WTC11 (cell line): ENCODE measurements around the gene ATCAY. TPM values are rescaled to one million over a fixed set of nuclear protein-coding genes. Genes with fewer than 3 reads are reported as not detected.

Experiments used
- ATAC-seq: fragments of 200-7000 bp; cut with Tn5 transposase; 2 replicates; pipeline ENCODE4 v1.10.0; 2021; ENCODE audit warnings: mild to moderate bottlenecking, moderate library complexity
- CTCF ChIA-PET: fragments of 300-600 bp; sonication (Branson Sonifier 250); formaldehyde crosslinking; loops from one replicate; lab custom pipeline; 2021; ENCODE audit warnings: antibody characterized with exemption; lab: Charles Lee
- POLR2A ChIA-PET: fragments of 350-600 bp; sonication (Branson Sonifier 250); formaldehyde crosslinking; loops from one replicate; lab custom pipeline; 2021; ENCODE audit warnings: antibody characterized with exemption; lab: Charles Lee
- DNase-seq: peaks from one replicate; pipeline ENCODE4 v3.0.0; 2021; ENCODE audit warnings: low spot score
- H3K27ac Mint-ChIP-seq: 2 replicates; pipeline ENCODE4 v1.8.0; 2021; ENCODE audit warnings: mixed read lengths
- H3K27me3 Mint-ChIP-seq: 2 replicates; pipeline ENCODE4 v1.8.0; 2021; ENCODE audit warnings: low read depth, mild to moderate bottlenecking, moderate library complexity, mixed read lengths
- H3K36me3 Mint-ChIP-seq: 2 replicates; pipeline ENCODE4 v1.8.0; 2021; ENCODE audit warnings: mixed read lengths
- H3K4me1 Mint-ChIP-seq: 2 replicates; pipeline ENCODE4 v1.8.0; 2022; ENCODE audit warnings: mixed read lengths
- H3K4me3 Mint-ChIP-seq: 2 replicates; pipeline ENCODE4 v1.8.0; 2021; ENCODE audit warnings: mild to moderate bottlenecking, moderate library complexity, mixed read lengths
- H3K9me3 Mint-ChIP-seq: 2 replicates; pipeline ENCODE4 v1.8.0; 2021; ENCODE audit warnings: mixed read lengths
- ATF1 ChIP-seq: sonication (generic); formaldehyde crosslinking; IDR thresholded peaks from 2 replicates; pipeline ENCODE4 v1.8.1; 2023; ENCODE audit warnings: mild to moderate bottlenecking, moderate library complexity, missing genetic modification reagents
- EMX1 ChIP-seq: fragments of 250-450 bp; sonication (Bioruptor Pico); IDR thresholded peaks from 2 replicates; pipeline ENCODE4 v1.8.0; 2021; ENCODE audit warnings: mild to moderate bottlenecking
- IRF2 ChIP-seq: sonication (generic); formaldehyde crosslinking; IDR thresholded peaks from 2 replicates; pipeline ENCODE4 v1.8.0; 2022; ENCODE audit warnings: low read depth, missing genetic modification reagents, borderline replicate concordance
- NFATC4 ChIP-seq: fragments of 250-450 bp; sonication (Bioruptor Pico); IDR thresholded peaks from 2 replicates; pipeline ENCODE4 v1.9.0; 2021; ENCODE audit warnings: mild to moderate bottlenecking
- NR1H2 ChIP-seq: sonication (generic); formaldehyde crosslinking; IDR thresholded peaks from 2 replicates; pipeline ENCODE4 v1.9.0; 2021; ENCODE audit warnings: mild to moderate bottlenecking, moderate library complexity, missing genetic modification reagents
- NR3C1 ChIP-seq: sonication (generic); formaldehyde crosslinking; conservative IDR thresholded peaks from 2 replicates; pipeline ENCODE4 v1.8.1; 2023; ENCODE audit warnings: low read depth, mild to moderate bottlenecking, missing genetic modification reagents
- PRRX2 ChIP-seq: fragments of 250-450 bp; sonication (Bioruptor Pico); IDR thresholded peaks from 2 replicates; pipeline ENCODE4 v1.8.0; 2021; ENCODE audit warnings: mild to moderate bottlenecking
- RORB ChIP-seq: fragments of 250-450 bp; sonication (Bioruptor Pico); IDR thresholded peaks from 2 replicates; pipeline ENCODE4 v1.9.0; 2021; ENCODE audit warnings: mild to moderate bottlenecking
- SMAD3 ChIP-seq: sonication (generic); formaldehyde crosslinking; IDR thresholded peaks from 2 replicates; pipeline ENCODE4 v1.8.0; 2022; ENCODE audit warnings: missing genetic modification reagents, mild to moderate bottlenecking, borderline replicate concordance
- TEAD1 ChIP-seq: sonication (generic); formaldehyde crosslinking; IDR thresholded peaks from 2 replicates; pipeline ENCODE4 v1.8.0; 2022; ENCODE audit warnings: mild to moderate bottlenecking, missing genetic modification reagents
- ZNF396 ChIP-seq: fragments of 250-450 bp; sonication (Bioruptor Pico); IDR thresholded peaks from 2 replicates; pipeline ENCODE4 v1.8.0; 2021; ENCODE audit warnings: mild to moderate bottlenecking, moderate library complexity, borderline replicate concordance
- ZNF416 ChIP-seq: fragments of 250-450 bp; sonication (Bioruptor Pico); IDR thresholded peaks from 2 replicates; pipeline ENCODE4 v1.9.0; 2021; ENCODE audit warnings: mild to moderate bottlenecking, inconsistent platforms
- ZNF671 ChIP-seq: fragments of 250-450 bp; sonication (Bioruptor Pico); IDR thresholded peaks from 2 replicates; pipeline ENCODE4 v1.8.0; 2021; ENCODE audit warnings: mild to moderate bottlenecking
- total RNA-seq: library from RNA; stranded (reverse); gene quantifications from 3 replicates; pipeline ENCODE4 v1.2.3, GENCODE V29; 2021
- TF ChIP-seq, protein P1 (sequence below): fragments of 250-450 bp; sonication (Bioruptor Pico); IDR thresholded peaks from 2 replicates; pipeline ENCODE4 v1.9.0; 2021; ENCODE audit warnings: mild to moderate bottlenecking, borderline replicate concordance
- TF ChIP-seq, protein P2 (sequence below): fragments of 250-450 bp; sonication (Bioruptor Pico); IDR thresholded peaks from 2 replicates; pipeline ENCODE4 v1.8.0; 2021; ENCODE audit warnings: mild to moderate bottlenecking
- TF ChIP-seq, protein P3 (sequence below): fragments of 250-450 bp; sonication (Bioruptor Pico); IDR thresholded peaks from 2 replicates; pipeline ENCODE4 v1.9.0; 2021; ENCODE audit warnings: mild to moderate bottlenecking
- TF ChIP-seq, protein P4 (sequence below): fragments of 250-450 bp; sonication (Bioruptor Pico); IDR thresholded peaks from 2 replicates; pipeline ENCODE4 v2.1.2; 2022; ENCODE audit warnings: mild to moderate bottlenecking, moderate library complexity
- TF ChIP-seq, protein P5 (sequence below): fragments of 250-450 bp; sonication (Bioruptor Pico); IDR thresholded peaks from 2 replicates; pipeline ENCODE4 v1.9.0; 2021; ENCODE audit warnings: mild to moderate bottlenecking
- TF ChIP-seq, protein P6 (sequence below): sonication (generic); formaldehyde crosslinking; IDR thresholded peaks from 2 replicates; pipeline ENCODE4 v1.8.0; 2023; ENCODE audit warnings: missing genetic modification reagents

ATCAY gene
- total RNA-seq, 1 experiment from 2014 or later: 23.5 TPM

DNA sequence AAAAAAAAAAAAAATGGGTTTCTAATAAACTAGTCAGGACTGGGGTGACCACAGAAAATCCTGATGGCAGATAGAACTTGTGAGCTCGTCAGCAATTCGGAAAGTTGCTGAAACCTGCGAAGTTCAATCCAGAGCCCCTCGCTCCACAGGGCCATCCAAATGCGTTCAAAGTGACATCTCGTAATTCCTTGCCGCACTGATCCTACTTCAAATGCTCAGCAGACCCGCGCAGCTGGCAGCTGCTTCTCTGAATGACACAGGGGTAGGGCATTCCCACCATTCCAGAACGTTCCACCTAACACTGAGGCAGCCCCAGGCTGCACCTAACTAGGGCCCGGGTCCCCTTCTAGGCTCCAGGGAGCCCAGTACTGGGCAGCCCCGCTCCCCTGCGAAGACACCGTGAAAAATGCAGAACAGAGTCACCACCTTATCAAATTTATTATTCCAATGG, 95.2 kb downstream of the ATCAY start:
- DNase-seq: no peak
- CTCF ChIA-PET: interaction anchor here (0.7 kb wide), 1 partner anchor 164 kb away, joined by 3 read pairs; no protein-coding TSS in a partner anchor
- H3K4me1 Mint-ChIP-seq: peaks cover 6% of the 10 kb centered on the region
- no peaks in the 10 kb centered on the region for H3K27me3 Mint-ChIP-seq
- ATAC-seq: no peak
- peak overlapping the region; percentile 60 for H3K27ac Mint-ChIP-seq
- TF ChIP-seq, protein P1, sequence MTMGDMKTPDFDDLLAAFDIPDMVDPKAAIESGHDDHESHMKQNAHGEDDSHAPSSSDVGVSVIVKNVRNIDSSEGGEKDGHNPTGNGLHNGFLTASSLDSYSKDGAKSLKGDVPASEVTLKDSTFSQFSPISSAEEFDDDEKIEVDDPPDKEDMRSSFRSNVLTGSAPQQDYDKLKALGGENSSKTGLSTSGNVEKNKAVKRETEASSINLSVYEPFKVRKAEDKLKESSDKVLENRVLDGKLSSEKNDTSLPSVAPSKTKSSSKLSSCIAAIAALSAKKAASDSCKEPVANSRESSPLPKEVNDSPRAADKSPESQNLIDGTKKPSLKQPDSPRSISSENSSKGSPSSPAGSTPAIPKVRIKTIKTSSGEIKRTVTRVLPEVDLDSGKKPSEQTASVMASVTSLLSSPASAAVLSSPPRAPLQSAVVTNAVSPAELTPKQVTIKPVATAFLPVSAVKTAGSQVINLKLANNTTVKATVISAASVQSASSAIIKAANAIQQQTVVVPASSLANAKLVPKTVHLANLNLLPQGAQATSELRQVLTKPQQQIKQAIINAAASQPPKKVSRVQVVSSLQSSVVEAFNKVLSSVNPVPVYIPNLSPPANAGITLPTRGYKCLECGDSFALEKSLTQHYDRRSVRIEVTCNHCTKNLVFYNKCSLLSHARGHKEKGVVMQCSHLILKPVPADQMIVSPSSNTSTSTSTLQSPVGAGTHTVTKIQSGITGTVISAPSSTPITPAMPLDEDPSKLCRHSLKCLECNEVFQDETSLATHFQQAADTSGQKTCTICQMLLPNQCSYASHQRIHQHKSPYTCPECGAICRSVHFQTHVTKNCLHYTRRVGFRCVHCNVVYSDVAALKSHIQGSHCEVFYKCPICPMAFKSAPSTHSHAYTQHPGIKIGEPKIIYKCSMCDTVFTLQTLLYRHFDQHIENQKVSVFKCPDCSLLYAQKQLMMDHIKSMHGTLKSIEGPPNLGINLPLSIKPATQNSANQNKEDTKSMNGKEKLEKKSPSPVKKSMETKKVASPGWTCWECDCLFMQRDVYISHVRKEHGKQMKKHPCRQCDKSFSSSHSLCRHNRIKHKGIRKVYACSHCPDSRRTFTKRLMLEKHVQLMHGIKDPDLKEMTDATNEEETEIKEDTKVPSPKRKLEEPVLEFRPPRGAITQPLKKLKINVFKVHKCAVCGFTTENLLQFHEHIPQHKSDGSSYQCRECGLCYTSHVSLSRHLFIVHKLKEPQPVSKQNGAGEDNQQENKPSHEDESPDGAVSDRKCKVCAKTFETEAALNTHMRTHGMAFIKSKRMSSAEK (CRISPR knock-in tag): peak; percentile 76; the same call in 1 of the 2 replicates
- peak; percentile 41; the same call in 1 of the 2 replicates for TF ChIP-seq PRRX2 (CRISPR knock-in tag)
- TF ChIP-seq ATF1 (CRISPR knock-in tag): no peak
- TF ChIP-seq, protein P2, sequence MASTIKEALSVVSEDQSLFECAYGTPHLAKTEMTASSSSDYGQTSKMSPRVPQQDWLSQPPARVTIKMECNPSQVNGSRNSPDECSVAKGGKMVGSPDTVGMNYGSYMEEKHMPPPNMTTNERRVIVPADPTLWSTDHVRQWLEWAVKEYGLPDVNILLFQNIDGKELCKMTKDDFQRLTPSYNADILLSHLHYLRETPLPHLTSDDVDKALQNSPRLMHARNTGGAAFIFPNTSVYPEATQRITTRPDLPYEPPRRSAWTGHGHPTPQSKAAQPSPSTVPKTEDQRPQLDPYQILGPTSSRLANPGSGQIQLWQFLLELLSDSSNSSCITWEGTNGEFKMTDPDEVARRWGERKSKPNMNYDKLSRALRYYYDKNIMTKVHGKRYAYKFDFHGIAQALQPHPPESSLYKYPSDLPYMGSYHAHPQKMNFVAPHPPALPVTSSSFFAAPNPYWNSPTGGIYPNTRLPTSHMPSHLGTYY: peak; percentile 69; the same call in 1 of the 2 replicates
- peak; percentile 13; the same call in 1 of the 2 replicates for TF ChIP-seq RORB (CRISPR knock-in tag)
- peak; percentile 85 for TF ChIP-seq NFATC4 (CRISPR knock-in tag)
- no peak for TF ChIP-seq TEAD1 (CRISPR knock-in tag)
- TF ChIP-seq ZNF671: peak; percentile 83; the same call in 1 of the 2 replicates
- TF ChIP-seq EMX1 (CRISPR knock-in tag): peak; percentile 53; the same call in 1 of the 2 replicates
- TF ChIP-seq, protein P3, sequence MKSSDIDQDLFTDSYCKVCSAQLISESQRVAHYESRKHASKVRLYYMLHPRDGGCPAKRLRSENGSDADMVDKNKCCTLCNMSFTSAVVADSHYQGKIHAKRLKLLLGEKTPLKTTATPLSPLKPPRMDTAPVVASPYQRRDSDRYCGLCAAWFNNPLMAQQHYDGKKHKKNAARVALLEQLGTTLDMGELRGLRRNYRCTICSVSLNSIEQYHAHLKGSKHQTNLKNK (CRISPR knock-in tag): 0 out of 2 replicates have a peak, but pooled peaks have one; percentile 20
- peak; percentile 79; the same call in 1 of the 2 replicates for TF ChIP-seq ZNF416 (CRISPR knock-in tag)
- TF ChIP-seq, protein P4, sequence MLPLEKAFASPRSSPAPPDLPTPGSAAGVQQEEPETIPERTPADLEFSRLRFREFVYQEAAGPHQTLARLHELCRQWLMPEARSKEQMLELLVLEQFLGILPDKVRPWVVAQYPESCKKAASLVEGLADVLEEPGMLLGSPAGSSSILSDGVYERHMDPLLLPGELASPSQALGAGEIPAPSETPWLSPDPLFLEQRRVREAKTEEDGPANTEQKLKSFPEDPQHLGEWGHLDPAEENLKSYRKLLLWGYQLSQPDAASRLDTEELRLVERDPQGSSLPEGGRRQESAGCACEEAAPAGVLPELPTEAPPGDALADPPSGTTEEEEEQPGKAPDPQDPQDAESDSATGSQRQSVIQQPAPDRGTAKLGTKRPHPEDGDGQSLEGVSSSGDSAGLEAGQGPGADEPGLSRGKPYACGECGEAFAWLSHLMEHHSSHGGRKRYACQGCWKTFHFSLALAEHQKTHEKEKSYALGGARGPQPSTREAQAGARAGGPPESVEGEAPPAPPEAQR (CRISPR knock-in tag): no peak
- TF ChIP-seq, protein P5, sequence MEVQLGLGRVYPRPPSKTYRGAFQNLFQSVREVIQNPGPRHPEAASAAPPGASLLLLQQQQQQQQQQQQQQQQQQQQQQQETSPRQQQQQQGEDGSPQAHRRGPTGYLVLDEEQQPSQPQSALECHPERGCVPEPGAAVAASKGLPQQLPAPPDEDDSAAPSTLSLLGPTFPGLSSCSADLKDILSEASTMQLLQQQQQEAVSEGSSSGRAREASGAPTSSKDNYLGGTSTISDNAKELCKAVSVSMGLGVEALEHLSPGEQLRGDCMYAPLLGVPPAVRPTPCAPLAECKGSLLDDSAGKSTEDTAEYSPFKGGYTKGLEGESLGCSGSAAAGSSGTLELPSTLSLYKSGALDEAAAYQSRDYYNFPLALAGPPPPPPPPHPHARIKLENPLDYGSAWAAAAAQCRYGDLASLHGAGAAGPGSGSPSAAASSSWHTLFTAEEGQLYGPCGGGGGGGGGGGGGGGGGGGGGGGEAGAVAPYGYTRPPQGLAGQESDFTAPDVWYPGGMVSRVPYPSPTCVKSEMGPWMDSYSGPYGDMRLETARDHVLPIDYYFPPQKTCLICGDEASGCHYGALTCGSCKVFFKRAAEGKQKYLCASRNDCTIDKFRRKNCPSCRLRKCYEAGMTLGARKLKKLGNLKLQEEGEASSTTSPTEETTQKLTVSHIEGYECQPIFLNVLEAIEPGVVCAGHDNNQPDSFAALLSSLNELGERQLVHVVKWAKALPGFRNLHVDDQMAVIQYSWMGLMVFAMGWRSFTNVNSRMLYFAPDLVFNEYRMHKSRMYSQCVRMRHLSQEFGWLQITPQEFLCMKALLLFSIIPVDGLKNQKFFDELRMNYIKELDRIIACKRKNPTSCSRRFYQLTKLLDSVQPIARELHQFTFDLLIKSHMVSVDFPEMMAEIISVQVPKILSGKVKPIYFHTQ: peak; percentile 87
- no peak overlapping the region for H3K4me3 Mint-ChIP-seq
- no peaks in the 10 kb centered on the region for H3K9me3 Mint-ChIP-seq
- POLR2A ChIA-PET: interaction anchor here (0.7 to 1.2 kb wide), 4 partner anchors 10 to 1205 kb away, joined by 3 to 7 read pairs (median 4); no protein-coding TSS in a partner anchor
- H3K36me3 Mint-ChIP-seq: peaks cover 50% of the 10 kb centered on the region

DNA sequence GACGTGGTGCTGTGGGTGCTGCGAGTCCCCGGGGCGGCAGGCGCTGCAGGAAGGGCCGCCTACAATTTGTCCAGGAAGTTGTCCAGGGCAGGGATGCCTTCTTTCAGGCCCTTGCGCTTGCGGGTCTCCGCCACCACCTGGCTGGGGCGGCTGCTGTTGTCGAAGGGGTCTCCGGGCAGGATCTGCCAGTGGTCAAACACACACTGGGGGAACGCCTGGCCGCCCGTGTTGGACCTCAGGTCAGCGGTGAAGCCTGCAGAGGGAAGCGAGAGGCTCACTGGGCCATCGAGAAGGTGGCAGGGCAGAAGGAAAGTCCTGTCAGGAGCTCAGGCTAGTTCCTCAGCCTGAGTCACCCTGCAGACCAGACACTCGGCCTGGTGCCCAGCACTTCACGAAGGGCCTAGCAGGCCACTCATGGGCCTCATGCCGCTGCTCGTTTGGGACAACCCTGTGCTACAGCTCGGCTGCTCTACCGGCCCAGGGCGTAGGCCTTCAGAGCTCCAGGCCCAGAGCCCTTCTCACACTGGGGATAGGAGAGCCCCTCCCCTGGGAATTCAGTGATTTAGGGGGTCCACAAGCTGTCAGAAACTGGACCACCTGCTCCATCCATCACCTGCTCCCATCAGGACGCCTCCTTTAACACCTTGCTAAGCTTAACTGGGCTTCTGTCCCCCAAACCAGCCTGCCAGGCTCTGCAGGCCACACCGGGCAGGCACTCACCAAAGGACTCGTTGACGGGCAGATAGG, 96.2 kb downstream of the ATCAY start:
- ATAC-seq (no peak), DNase-seq (no peak)
- Mint-ChIP-seq H3K4me1 (peaks cover 3% of the 10 kb centered on the region; the same call in 1 of the 2 replicates), H3K9me3 (no peaks in the 10 kb centered on the region), H3K36me3 (peaks cover 60% of the 10 kb centered on the region), H3K4me3 (no peak overlapping the region), H3K27ac (no peak overlapping the region), H3K27me3 (no peaks in the 10 kb centered on the region)
- ChIA-PET CTCF (no interaction called here), POLR2A (interaction anchor here (1.1 kb wide), 1 partner anchor 9 kb away, joined by 4 read pairs; the partner anchor contains the start of gene EEF2)
- TF ChIP-seq NR3C1 (CRISPR knock-in tag) (no peak), SMAD3 (CRISPR knock-in tag) (no peak), NR1H2 (CRISPR knock-in tag) (no peak), ZNF416 (CRISPR knock-in tag) (peak; percentile 89), IRF2 (CRISPR knock-in tag) (no peak), ZNF396 (CRISPR knock-in tag) (no peak)
- TF ChIP-seq, protein P6, sequence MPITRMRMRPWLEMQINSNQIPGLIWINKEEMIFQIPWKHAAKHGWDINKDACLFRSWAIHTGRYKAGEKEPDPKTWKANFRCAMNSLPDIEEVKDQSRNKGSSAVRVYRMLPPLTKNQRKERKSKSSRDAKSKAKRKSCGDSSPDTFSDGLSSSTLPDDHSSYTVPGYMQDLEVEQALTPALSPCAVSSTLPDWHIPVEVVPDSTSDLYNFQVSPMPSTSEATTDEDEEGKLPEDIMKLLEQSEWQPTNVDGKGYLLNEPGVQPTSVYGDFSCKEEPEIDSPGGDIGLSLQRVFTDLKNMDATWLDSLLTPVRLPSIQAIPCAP (CRISPR knock-in tag): peak; percentile 55; the same call in 1 of the 2 replicates
- TF ChIP-seq, protein P2: no peak
